Ovary (tissue), 3 donors: ENCODE data around the gene LRRC27.

Experiments
- CTCF ChIP-seq, 3 donors: fragments of 450-650 bp in 2 of 3; fragments of 200-600 bp in 1 of 3; IDR thresholded peaks; one replicate each; pipeline versions ENCODE4 v1.5.1 to v1.8.0; 2016 to 2022; ENCODE audit warnings: antibody characterized with exemption in 3 of 3, mild to moderate bottlenecking in 1 of 3
- EP300 ChIP-seq: sonication (generic); formaldehyde crosslinking; IDR thresholded peaks from one replicate; pipeline ENCODE4 v1.6.1; 2017; ENCODE audit warnings: antibody characterized with exemption
- POLR2A ChIP-seq: fragments of 450-650 bp; IDR thresholded peaks from one replicate; pipeline ENCODE4 v1.6.1; 2017; ENCODE audit warnings: antibody characterized with exemption, mild to moderate bottlenecking, moderate library complexity
- donor health status: DM: no; HTN: no; CAD: no.

GRCh38 chr10:132386419-132386831 lies 54.4 kb downstream of the LRRC27 start:
- TF ChIP-seq CTCF (IDR thresholded peaks at IDR 0.05), result no peak
- TF ChIP-seq EP300, result no peak
- TF ChIP-seq POLR2A, result no peak
